Tibial nerve (tissue), 4 donors: Measurements from ENCODE around the gene ZNF516. TPM values are rescaled to one million over a fixed set of nuclear protein-coding genes. Genes with fewer than 3 reads are reported as not detected.

Experiments
- DNase-seq, 2 donors: peaks; one replicate each; pipeline ENCODE4 v3.0.0-alpha.2; 2019; ENCODE audit warnings: low spot score in 2 of 2
- H3K27ac ChIP-seq, 4 donors: fragments of 200-600 bp; sonication (generic) in 3 of 4; one replicate each; pipeline ENCODE4 v1.5.1; 2017 to 2019; ENCODE audit warnings: mild to moderate bottlenecking in 1 of 4
- H3K27me3 ChIP-seq, 2 donors: fragments of 200-600 bp; sonication (generic) in 1 of 2; one replicate each; pipeline versions ENCODE4 v1.5.1 to v1.6.0; 2017 to 2019
- H3K36me3 ChIP-seq, 3 donors: fragments of 200-600 bp; sonication (generic); one replicate each; pipeline ENCODE4 v1.5.1; 2018 to 2019
- H3K4me1 ChIP-seq, 4 donors: fragments of 200-600 bp; sonication (generic) in 3 of 4; one replicate each; pipeline ENCODE4 v1.5.1; 2017 to 2019
- H3K4me3 ChIP-seq, 4 donors: fragments of 200-600 bp; sonication (generic) in 3 of 4; one replicate each; pipeline ENCODE4 v1.5.1; 2017 to 2019; ENCODE audit warnings: mild to moderate bottlenecking in 1 of 4, moderate library complexity in 1 of 4
- H3K9me3 ChIP-seq, 4 donors: fragments of 200-600 bp; sonication (generic) in 3 of 4; one replicate each; pipeline ENCODE4 v1.5.1; 2017 to 2019
- EP300 ChIP-seq, 2 donors: sonication (generic); formaldehyde crosslinking; IDR thresholded peaks; one replicate each; pipeline ENCODE4 v1.6.1; 2017; ENCODE audit warnings: antibody characterized with exemption in 2 of 2, mild to moderate bottlenecking in 1 of 2
- POLR2A ChIP-seq, 2 donors: fragments of 450-650 bp; IDR thresholded peaks; one replicate each; pipeline ENCODE4 v1.6.1; 2017; ENCODE audit warnings: antibody characterized with exemption in 2 of 2, mild to moderate bottlenecking in 2 of 2, moderate library complexity in 2 of 2
- WGBS, 2 donors: methylation state at CpG; one replicate each; pipeline ENCODE4 v1.1.5; 2018; 5-methylcytosine and 5-hydroxymethylcytosine counted together
- total RNA-seq, 4 donors: library from RNA; depleted of rRNA; stranded (reverse); fragments of >200 nt; gene quantifications; one replicate each; pipeline ENCODE4 v1.1.0, GENCODE V29; 2016
- TF ChIP-seq, protein P1 (sequence below), 5 experiments: fragments of 200-600 bp in 3 of 5; fragments of 450-650 bp in 2 of 5; sonication (generic) in 3 of 5; IDR thresholded peaks; one replicate each; pipeline ENCODE4 v1.5.1; 2016 to 2019; ENCODE audit warnings: antibody characterized with exemption in 5 of 5, mild to moderate bottlenecking in 3 of 5, moderate library complexity in 2 of 5

The ZNF516 gene
- total RNA-seq, 4 donors from 2014 or later, result 31.4 to 63.0 (median 45.5) TPM

DNA sequence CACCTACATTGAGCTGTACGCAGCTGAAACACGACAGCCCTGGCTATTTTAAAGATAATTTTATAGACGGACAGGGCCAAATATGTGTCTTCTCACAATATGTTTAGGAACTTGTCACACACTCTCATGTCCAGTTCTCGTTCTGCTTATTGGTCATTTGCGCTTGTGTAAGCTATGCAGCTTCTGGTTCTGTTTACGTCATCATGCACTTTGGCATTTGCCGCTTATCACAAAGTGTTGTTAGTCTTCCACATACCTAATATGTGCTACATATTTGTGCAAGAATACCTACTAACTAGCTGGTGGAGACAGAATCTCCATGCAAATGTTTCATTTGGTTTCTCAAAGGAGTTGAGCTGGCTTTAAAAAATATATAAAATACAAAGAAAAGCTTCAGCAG lies 7.5 kb upstream of the ZNF516 start:
- no peak overlapping the region for H3K27ac ChIP-seq
- 87 to 89% methylated on average over 7 of the region's 7 CpGs for WGBS, 2 donors
- H3K9me3 ChIP-seq, result no peaks in the 10 kb centered on the region
- H3K4me3 ChIP-seq, result no peak overlapping the region
- H3K36me3 ChIP-seq, result no peaks in the 10 kb centered on the region
- no peaks in the 10 kb centered on the region for H3K27me3 ChIP-seq
- TF ChIP-seq, protein P1, sequence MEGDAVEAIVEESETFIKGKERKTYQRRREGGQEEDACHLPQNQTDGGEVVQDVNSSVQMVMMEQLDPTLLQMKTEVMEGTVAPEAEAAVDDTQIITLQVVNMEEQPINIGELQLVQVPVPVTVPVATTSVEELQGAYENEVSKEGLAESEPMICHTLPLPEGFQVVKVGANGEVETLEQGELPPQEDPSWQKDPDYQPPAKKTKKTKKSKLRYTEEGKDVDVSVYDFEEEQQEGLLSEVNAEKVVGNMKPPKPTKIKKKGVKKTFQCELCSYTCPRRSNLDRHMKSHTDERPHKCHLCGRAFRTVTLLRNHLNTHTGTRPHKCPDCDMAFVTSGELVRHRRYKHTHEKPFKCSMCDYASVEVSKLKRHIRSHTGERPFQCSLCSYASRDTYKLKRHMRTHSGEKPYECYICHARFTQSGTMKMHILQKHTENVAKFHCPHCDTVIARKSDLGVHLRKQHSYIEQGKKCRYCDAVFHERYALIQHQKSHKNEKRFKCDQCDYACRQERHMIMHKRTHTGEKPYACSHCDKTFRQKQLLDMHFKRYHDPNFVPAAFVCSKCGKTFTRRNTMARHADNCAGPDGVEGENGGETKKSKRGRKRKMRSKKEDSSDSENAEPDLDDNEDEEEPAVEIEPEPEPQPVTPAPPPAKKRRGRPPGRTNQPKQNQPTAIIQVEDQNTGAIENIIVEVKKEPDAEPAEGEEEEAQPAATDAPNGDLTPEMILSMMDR (IDR thresholded peaks at IDR 0.05), result no peak
- no peak for TF ChIP-seq EP300 (IDR thresholded peaks at IDR 0.05)
- no peak for TF ChIP-seq POLR2A (IDR thresholded peaks at IDR 0.05)
- DNase-seq, result no peak
- peaks cover 0 to 21% (median 2%) of the 10 kb centered on the region in 4 donors for H3K4me1 ChIP-seq

DNA sequence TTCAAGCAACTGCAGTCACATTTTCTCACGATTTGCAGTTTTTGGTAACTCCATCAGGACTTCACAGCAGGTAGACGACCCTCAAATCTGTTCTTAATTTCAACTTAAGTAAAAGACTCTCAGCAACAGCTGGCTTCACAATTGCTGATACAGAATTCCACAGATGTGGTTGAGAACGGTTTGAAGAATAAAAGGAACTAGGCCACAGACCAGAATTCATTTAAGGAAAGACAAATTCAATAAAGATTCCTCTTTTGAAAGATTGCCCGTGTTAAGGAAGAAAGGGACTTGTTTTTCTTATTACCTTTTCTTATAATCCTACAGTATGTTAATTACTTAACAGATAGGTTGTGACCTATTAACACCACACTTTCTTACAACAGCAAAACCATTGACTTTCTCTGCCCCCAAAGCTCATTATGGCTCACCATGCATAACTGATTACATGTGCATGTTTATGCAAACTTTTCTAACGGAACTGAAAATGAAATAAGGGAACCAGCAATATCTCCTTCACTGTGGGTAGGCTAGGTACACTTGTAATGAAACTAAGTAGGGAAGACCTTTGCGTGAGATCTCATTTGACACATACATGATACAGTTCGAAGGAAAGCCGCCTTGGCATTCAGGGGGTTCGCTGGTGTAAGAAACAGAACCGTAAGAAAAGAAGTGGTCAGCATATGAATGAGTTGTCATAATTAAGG lies 4.7 kb upstream of the ZNF516 start:
- H3K4me3 ChIP-seq, result no peak overlapping the region
- H3K9me3 ChIP-seq, result no peaks in the 10 kb centered on the region
- no peak for TF ChIP-seq EP300 (IDR thresholded peaks at IDR 0.05)
- TF ChIP-seq, protein P1 (IDR thresholded peaks at IDR 0.05), result no peak
- TF ChIP-seq POLR2A (IDR thresholded peaks at IDR 0.05), result no peak
- no peaks in the 10 kb centered on the region for H3K27me3 ChIP-seq
- 54 to 55% methylated on average over 10 of the region's 10 CpGs for WGBS, 2 donors
- H3K4me1 ChIP-seq, result peaks cover 0 to 37% (median 5%) of the 10 kb centered on the region in 4 donors
- H3K27ac ChIP-seq, result peak overlapping the region in 3 of 4 donors; percentile 32 to 99 (median 97)
- no peaks in the 10 kb centered on the region for H3K36me3 ChIP-seq
- no peak for DNase-seq

DNA sequence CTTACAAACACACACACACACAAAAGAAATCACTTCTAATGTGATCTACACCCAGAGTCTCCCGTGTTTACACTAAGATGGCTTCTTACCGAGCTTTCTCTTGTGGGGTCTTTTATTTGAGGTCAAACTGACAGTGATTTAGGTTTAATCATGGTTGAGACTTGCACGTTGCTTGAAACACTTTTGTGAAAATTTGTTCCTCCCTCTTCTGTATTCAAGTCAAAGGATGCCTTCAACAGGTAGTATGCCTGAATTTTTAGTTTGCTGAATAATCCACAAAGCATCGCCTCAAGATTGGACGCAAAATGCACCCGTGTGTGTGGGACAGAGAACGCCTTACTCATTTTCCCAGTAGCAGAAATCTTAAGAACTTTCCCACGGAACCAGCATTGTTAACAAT lies 4.0 kb upstream of the ZNF516 start:
- WGBS, 2 donors, result 46 to 54% methylated on average over 8 of the region's 8 CpGs
- DNase-seq, result no peak
- H3K27ac ChIP-seq, result peak overlapping the region in 3 of 4 donors; percentile 21 to 99 (median 97)
- H3K4me1 ChIP-seq, result peaks cover 0 to 39% (median 5%) of the 10 kb centered on the region in 4 donors
- TF ChIP-seq POLR2A (IDR thresholded peaks at IDR 0.05), result no peak
- TF ChIP-seq EP300 (IDR thresholded peaks at IDR 0.05), result no peak
- TF ChIP-seq, protein P1 (IDR thresholded peaks at IDR 0.05), result no peak
- H3K36me3 ChIP-seq, result no peaks in the 10 kb centered on the region
- no peak overlapping the region for H3K4me3 ChIP-seq
- H3K9me3 ChIP-seq, result no peaks in the 10 kb centered on the region
- H3K27me3 ChIP-seq, result no peaks in the 10 kb centered on the region

DNA sequence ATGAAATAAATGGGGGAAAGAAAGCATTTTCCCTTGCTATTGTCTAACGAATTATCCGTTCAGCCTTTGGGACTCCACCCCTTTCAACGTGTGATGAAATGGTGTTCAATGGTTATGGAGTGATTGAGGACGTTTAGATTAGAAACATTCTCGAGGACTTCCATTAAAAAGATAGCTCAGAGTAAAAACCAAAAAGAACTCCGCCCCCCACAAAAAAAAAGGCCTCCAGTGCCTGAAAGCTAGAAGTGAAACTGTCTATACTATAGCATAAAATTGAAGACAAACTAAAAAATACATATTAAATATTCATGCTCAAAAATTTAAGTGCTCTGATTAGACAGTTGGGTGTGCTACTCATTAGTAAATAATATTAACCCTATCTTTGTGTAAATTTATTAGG lies 3.0 kb upstream of the ZNF516 start:
- Histone ChIP-seq H3K9me3 (no peaks in the 10 kb centered on the region), H3K27ac (peak overlapping the region in 3 of 4 donors; percentile 21 to 99 (median 97)), H3K36me3 (no peaks in the 10 kb centered on the region), H3K4me3 (no peak overlapping the region), H3K4me1 (peaks cover 0 to 46% (median 5%) of the 10 kb centered on the region in 4 donors), H3K27me3 (no peaks in the 10 kb centered on the region)
- TF ChIP-seq EP300 (IDR thresholded peaks at IDR 0.05) (no peak), POLR2A (IDR thresholded peaks at IDR 0.05) (no peak)
- TF ChIP-seq, protein P1 (IDR thresholded peaks at IDR 0.05), result no peak
- no peak for DNase-seq
- 25 to 26% methylated on average over 6 of the region's 6 CpGs for WGBS, 2 donors

DNA sequence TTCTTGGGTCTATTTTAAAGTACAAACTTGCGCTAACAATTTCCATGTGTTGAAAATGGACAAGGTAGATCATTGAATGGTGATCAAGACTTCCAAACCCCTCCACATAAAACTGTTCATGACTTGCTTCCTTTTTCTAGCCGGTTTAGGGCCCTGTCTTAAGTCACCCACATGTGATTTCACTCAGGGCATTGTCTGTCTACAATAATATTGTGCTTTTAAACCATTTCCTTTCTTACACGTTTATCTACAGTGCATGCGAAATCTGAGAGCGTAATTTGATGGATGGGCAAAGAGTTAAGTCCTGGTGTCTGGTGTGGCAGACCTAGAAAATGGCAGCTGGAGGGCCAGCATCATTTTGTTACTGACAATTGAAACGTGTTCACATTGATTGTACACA lies 2.0 kb upstream of the ZNF516 start:
- Histone ChIP-seq H3K27me3 (no peaks in the 10 kb centered on the region), H3K27ac (peak overlapping the region; percentile 33 to 99 (median 92)), H3K4me3 (no peak overlapping the region), H3K9me3 (no peaks in the 10 kb centered on the region), H3K36me3 (no peaks in the 10 kb centered on the region), H3K4me1 (peaks cover 0 to 46% (median 5%) of the 10 kb centered on the region in 4 donors)
- 62 to 66% methylated on average over 6 of the region's 6 CpGs for WGBS, 2 donors
- TF ChIP-seq, protein P1 (IDR thresholded peaks at IDR 0.05), result no peak
- no peak for DNase-seq
